Endothelial cell of umbilical vein (primary cell): ENCODE measurements around the gene RNU5B-1. TPM values are rescaled to one million over a fixed set of nuclear protein-coding genes. Genes with fewer than 3 reads are reported as not detected.

Experiments
- BruUV-seq: library from RNA; stranded (reverse); fragments of 400-500 nt; replicated peaks from 2 replicates; lab custom pipeline; 2021; lab: Mats Ljungman, UMichigan
- CTCF ChIA-PET: fragments of 300-600, 350-600 bp; sonication (Branson Sonifier 250); formaldehyde crosslinking; loops from one replicate; lab custom pipeline; 2021; ENCODE audit warnings: antibody characterized with exemption, inconsistent platforms; lab: Charles Lee
- POLR2A ChIA-PET: fragments of 300-600, 350-600 bp; sonication (Branson Sonifier 250); formaldehyde crosslinking; loops from one replicate; lab custom pipeline; 2021; ENCODE audit warnings: antibody characterized with exemption, inconsistent platforms; lab: Charles Lee
- DNase-seq: peaks from one replicate; pipeline ENCODE4 v3.0.0-alpha.2; 2011; ENCODE audit warnings: low read depth, low spot score
- FAIRE-seq: peaks from 2 replicates; lab custom pipeline; 2011; peaks lifted over from hg19 to GRCh38; lab: Jason Lieb, UNC
- H2AFZ ChIP-seq: 2 replicates; pipeline ENCODE4 v1.6.0; 2012; ENCODE audit warnings: low read depth, low read length, control low read depth, inconsistent platforms
- H3K27ac ChIP-seq: 2 replicates; pipeline ENCODE4 v1.5.1; 2011; ENCODE audit warnings: low read depth, mild to moderate bottlenecking, control low read depth, low read length, moderate library complexity; ENCODE audit not compliant: insufficient read depth
- H3K27me3 ChIP-seq, 2 experiments: 2 replicates each; pipeline versions ENCODE4 v1.6.0 to v1.6.1; 2011; ENCODE audit warnings: low read length in 2 of 2, mixed read lengths in 1 of 2; ENCODE audit not compliant: control insufficient read depth in 2 of 2, insufficient read depth in 2 of 2
- H3K36me3 ChIP-seq, 2 experiments: 2 replicates in 1 of 2; 3 replicates in 1 of 2; pipeline ENCODE4 v1.5.1; 2011; ENCODE audit warnings: low read length in 2 of 2, mild to moderate bottlenecking in 1 of 2, moderate library complexity in 1 of 2; ENCODE audit not compliant: control insufficient read depth in 2 of 2, insufficient read depth in 2 of 2; ENCODE audit errors: extremely low read depth in 1 of 2
- H3K4me1 ChIP-seq: 3 replicates; pipeline ENCODE4 v1.5.1; 2011; ENCODE audit warnings: mild to moderate bottlenecking, low read length; ENCODE audit not compliant: control insufficient read depth, insufficient read depth; ENCODE audit errors: extremely low read depth
- H3K4me2 ChIP-seq: 2 replicates; pipeline ENCODE4 v1.6.1; 2011; ENCODE audit warnings: low read length, control low read depth, mixed read lengths; ENCODE audit not compliant: insufficient read depth
- H3K4me3 ChIP-seq, 3 experiments: fragments of 200-600 bp in 1 of 3; sonication (generic), shearing (Covaris generic) in 1 of 3; replicated peaks in 1 of 3; 2 replicates each; pipeline ENCODE4 v1.5.1; 2011 to 2016; ENCODE audit warnings: control low read depth in 3 of 3, low read length in 3 of 3, mild to moderate bottlenecking in 2 of 3, inconsistent platforms in 1 of 3, low read depth in 1 of 3, moderate library complexity in 1 of 3; ENCODE audit not compliant: insufficient read depth in 1 of 3
- H3K79me2 ChIP-seq: 2 replicates; pipeline ENCODE4 v1.6.0; 2012; ENCODE audit warnings: low read length, inconsistent platforms; ENCODE audit not compliant: control insufficient read depth, insufficient read depth
- H3K9ac ChIP-seq: replicated peaks from 2 replicates; pipeline ENCODE3; 2011; ENCODE audit warnings: low read length, control low read depth; ENCODE audit not compliant: insufficient read depth; ENCODE audit errors: extremely low read depth
- H3K9me1 ChIP-seq: replicated peaks from 3 replicates; pipeline ENCODE4 v1.6.0; 2011; ENCODE audit warnings: mild to moderate bottlenecking, low read length; ENCODE audit not compliant: control insufficient read depth, insufficient read depth; ENCODE audit errors: extremely low read depth
- H3K9me3 ChIP-seq: replicated peaks from 2 replicates; pipeline ENCODE4 v1.5.1; 2012; ENCODE audit warnings: low read length, inconsistent platforms; ENCODE audit not compliant: control insufficient read depth, insufficient read depth
- H4K20me1 ChIP-seq: replicated peaks from 2 replicates; pipeline ENCODE3; 2011; ENCODE audit warnings: mild to moderate bottlenecking, low read length; ENCODE audit not compliant: control insufficient read depth, insufficient read depth; ENCODE audit errors: extremely low read depth
- EZH2 ChIP-seq: IDR thresholded peaks from 2 replicates; pipeline ENCODE4 v1.6.1; 2012; ENCODE audit warnings: borderline replicate concordance, low read depth, mild to moderate bottlenecking, moderate library complexity, low read length, inconsistent platforms; ENCODE audit not compliant: severe bottlenecking
- FOS ChIP-seq: IDR thresholded peaks from 2 replicates; pipeline ENCODE4 v1.6.1; 2011; ENCODE audit warnings: mild to moderate bottlenecking, low read length, moderate library complexity, borderline replicate concordance; ENCODE audit not compliant: insufficient read depth
- GATA2 ChIP-seq: IDR thresholded peaks from 2 replicates; pipeline ENCODE4 v1.7.0; 2011; ENCODE audit warnings: low read depth, mild to moderate bottlenecking, moderate library complexity, mixed read lengths, low read length; ENCODE audit not compliant: insufficient read length, insufficient read depth
- JUN ChIP-seq: IDR thresholded peaks from 2 replicates; pipeline ENCODE4 v1.6.1; 2011; ENCODE audit warnings: borderline replicate concordance, low read depth; ENCODE audit not compliant: insufficient read length, insufficient read depth
- MYC ChIP-seq: IDR thresholded peaks from one replicate; pipeline ENCODE4 v1.6.1; 2011; ENCODE audit warnings: mild to moderate bottlenecking, low read depth, low read length
- POLR2A ChIP-seq: IDR thresholded peaks from 2 replicates; pipeline ENCODE4 v1.6.1; 2012; ENCODE audit warnings: low read depth, mild to moderate bottlenecking, control low read depth, low read length
- POLR2AphosphoS5 ChIP-seq: IDR thresholded peaks from 2 replicates; pipeline ENCODE4 v1.6.1; 2012; ENCODE audit warnings: low read depth, mild to moderate bottlenecking, control low read depth, low read length, moderate library complexity; ENCODE audit not compliant: insufficient read depth
- dilution Hi-C: fragments of 300-500 bp; cut with MboI; formaldehyde crosslinking; loops from one replicate; pipeline ENCODE4 v1.15.0; 2019; ENCODE audit warnings: low sequenced_read_pairs; ENCODE audit not compliant: extremely low pct_ligation_motif_present
- intact Hi-C: fragments of 100-400 bp; cut with micrococcal nuclease; formaldehyde crosslinking; loops from one replicate; pipeline ENCODE4 v1.10.0; 2022
- polyA plus RNA-seq, 4 experiments: library from polyadenylated mRNA; depleted of rRNA in 3 of 4; stranded (reverse) in 3 of 4; unstranded in 1 of 4; fragments of >200 nt; gene quantifications; 2 replicates each; pipeline versions ENCODE4 v1.2.1 to v1.2.3, GENCODE V29; 2011 to 2012; ENCODE audit warnings: missing spikeins in 1 of 4
- total RNA-seq: library from RNA; stranded (reverse); gene quantifications from 2 replicates; pipeline ENCODE4 v1.2.3, GENCODE V29; 2021
- TF ChIP-seq, protein P1 (sequence below): IDR thresholded peaks from 2 replicates; pipeline ENCODE4 v1.6.1; 2011; ENCODE audit not compliant: insufficient read depth, insufficient read length
- TF ChIP-seq, protein P2 (sequence below), 2 donors: IDR thresholded peaks; 1 replicate in 1 of 2; 2 replicates in 1 of 2; pipeline ENCODE4 v1.5.1; 2011; ENCODE audit warnings: low read length in 2 of 2, mild to moderate bottlenecking in 2 of 2, moderate library complexity in 2 of 2, control low read depth in 1 of 2, inconsistent platforms in 1 of 2, low read depth in 1 of 2; ENCODE audit not compliant: insufficient read depth in 1 of 2; ENCODE audit errors: extremely low read depth in 1 of 2

Gene RNU5B-1
- total and polyA plus RNA-seq, 2 donors (not counting 3 experiments of a cell fraction or from before 2014, with no cell fraction given) = not detected

DNA sequence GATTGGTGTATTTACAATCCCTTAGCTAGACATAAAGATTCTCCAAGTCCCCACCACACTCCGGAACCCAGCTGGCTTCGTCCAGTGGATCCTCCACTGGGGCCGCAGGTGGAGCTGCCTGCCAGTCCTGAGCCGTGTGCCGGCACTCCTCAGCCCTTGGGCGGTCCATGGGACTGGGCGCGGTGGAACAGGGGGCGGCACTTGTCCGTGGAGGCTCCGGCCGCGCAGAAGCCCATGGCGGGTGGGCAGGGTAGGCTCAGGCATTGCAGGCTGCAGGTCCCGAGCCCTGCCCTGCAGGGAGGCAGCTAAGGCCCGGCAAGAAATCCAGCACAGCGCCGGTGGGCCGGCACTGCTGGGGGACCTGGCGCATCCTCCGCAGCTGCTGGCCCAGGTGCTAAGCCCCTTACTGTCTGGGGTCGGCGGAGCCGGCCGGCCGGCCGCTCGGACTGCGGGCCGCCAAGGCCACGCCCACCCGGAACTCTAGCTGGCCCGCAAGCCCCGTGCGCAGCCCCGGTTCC is 3.5 kb upstream of the RNU5B-1 start:
- H3K27me3 ChIP-seq = no peaks in the 10 kb centered on the region
- no peaks in the 10 kb centered on the region for H3K79me2 ChIP-seq
- no peak overlapping the region for H3K4me2 ChIP-seq
- no peaks in the 10 kb centered on the region for H3K36me3 ChIP-seq
- FAIRE-seq (no peak), DNase-seq (no peak)
- H3K4me1 ChIP-seq = peaks cover 9% of the 10 kb centered on the region
- BruUV-seq = no TSS peak
- H2AFZ ChIP-seq = no peak overlapping the region
- H4K20me1 ChIP-seq = no peaks in the 10 kb centered on the region
- H3K9me3 ChIP-seq = no peaks in the 10 kb centered on the region
- CTCF ChIA-PET = no interaction called here
- no peak overlapping the region for H3K4me3 ChIP-seq
- POLR2A ChIA-PET = interaction anchor here (1.8 kb wide), 1 partner anchor 116 kb away, joined by 5 read pairs; the partner anchor contains the start of gene CLPX
- H3K9me1 ChIP-seq = no peaks in the 10 kb centered on the region
- TF ChIP-seq POLR2AphosphoS5 = no peak
- no peak for TF ChIP-seq POLR2A
- no peak for TF ChIP-seq GATA2
- TF ChIP-seq, protein P1, sequence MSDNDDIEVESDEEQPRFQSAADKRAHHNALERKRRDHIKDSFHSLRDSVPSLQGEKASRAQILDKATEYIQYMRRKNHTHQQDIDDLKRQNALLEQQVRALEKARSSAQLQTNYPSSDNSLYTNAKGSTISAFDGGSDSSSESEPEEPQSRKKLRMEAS = no peak
- no peak for TF ChIP-seq EZH2
- no peak for TF ChIP-seq JUN
- no peak for TF ChIP-seq FOS
- TF ChIP-seq MYC = no peak
- TF ChIP-seq, protein P2, sequence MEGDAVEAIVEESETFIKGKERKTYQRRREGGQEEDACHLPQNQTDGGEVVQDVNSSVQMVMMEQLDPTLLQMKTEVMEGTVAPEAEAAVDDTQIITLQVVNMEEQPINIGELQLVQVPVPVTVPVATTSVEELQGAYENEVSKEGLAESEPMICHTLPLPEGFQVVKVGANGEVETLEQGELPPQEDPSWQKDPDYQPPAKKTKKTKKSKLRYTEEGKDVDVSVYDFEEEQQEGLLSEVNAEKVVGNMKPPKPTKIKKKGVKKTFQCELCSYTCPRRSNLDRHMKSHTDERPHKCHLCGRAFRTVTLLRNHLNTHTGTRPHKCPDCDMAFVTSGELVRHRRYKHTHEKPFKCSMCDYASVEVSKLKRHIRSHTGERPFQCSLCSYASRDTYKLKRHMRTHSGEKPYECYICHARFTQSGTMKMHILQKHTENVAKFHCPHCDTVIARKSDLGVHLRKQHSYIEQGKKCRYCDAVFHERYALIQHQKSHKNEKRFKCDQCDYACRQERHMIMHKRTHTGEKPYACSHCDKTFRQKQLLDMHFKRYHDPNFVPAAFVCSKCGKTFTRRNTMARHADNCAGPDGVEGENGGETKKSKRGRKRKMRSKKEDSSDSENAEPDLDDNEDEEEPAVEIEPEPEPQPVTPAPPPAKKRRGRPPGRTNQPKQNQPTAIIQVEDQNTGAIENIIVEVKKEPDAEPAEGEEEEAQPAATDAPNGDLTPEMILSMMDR (IDR thresholded peaks at IDR 0.05; ENCODE audit: extremely low read depth in 1 of 2, insufficient read depth in 1 of 2, low read depth in 1 of 2, low read length in 2 of 2) = no peak
- intact Hi-C loops (no loop called here), dilution Hi-C loops (no loop called here)
- no peak overlapping the region for H3K9ac ChIP-seq
- H3K27ac ChIP-seq = no peak overlapping the region
